Measurements from ENCODE around the gene ARID4A. TPM values are rescaled to one million over a fixed set of nuclear protein-coding genes. Genes with fewer than 3 reads are reported as not detected.

Gene ARID4A
- total and polyA plus RNA-seq, 2 of the 13 experiments (the other 11 are each of a cell fraction or from before 2014, with no cell fraction given) = 7.2 to 9.7 TPM

DNA sequence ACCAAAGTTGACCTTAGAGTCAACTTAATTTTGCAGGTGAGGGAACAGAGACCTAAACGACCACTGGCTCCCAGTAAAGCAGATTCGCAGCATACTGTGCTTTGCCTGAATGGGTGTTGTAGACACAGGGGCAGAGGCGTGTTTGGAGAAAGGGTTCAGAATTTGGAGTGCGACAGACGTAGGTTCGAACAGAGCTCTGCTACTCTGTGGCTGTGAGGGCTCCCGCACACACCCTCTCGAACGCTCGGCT is 97.1 kb downstream of the ARID4A start (continued):
- TF ChIP-seq ZNF550 (CRISPR knock-in tag; IDR thresholded peaks at IDR 0.05; ENCODE audit: borderline replicate concordance) (no peak), HNF4G (IDR thresholded peaks at IDR 0.05; ENCODE audit: borderline replicate concordance, low read depth, low read length) (no peak), HNF4G (CRISPR knock-in tag; IDR thresholded peaks at IDR 0.05; ENCODE audit: borderline replicate concordance, low read depth) (0 out of 2 replicates have a peak, but pooled peaks have one; percentile 38), SOX6 (IDR thresholded peaks at IDR 0.05) (no peak), SOX6 (CRISPR knock-in tag; IDR thresholded peaks at IDR 0.05) (peak; percentile 49; the same call in 1 of the 2 replicates), ESRRA (CRISPR knock-in tag; IDR thresholded peaks at IDR 0.05; ENCODE audit: low read depth) (no peak), ZNF547 (CRISPR knock-in tag; IDR thresholded peaks at IDR 0.05) (no peak), REPIN1 (CRISPR knock-in tag; IDR thresholded peaks at IDR 0.05; ENCODE audit: borderline replicate concordance, low read depth) (peak; percentile 33; the same call in 1 of the 2 replicates), ZNF296 (CRISPR knock-in tag; conservative IDR thresholded peaks at IDR 0.05) (no peak), ZNF331 (CRISPR knock-in tag; IDR thresholded peaks at IDR 0.05) (no peak), CBX1 (IDR thresholded peaks at IDR 0.05; ENCODE audit: low read depth) (no peak), ZNF724P (CRISPR knock-in tag; IDR thresholded peaks at IDR 0.05; ENCODE audit: borderline replicate concordance) (no peak), FOSL2 (CRISPR knock-in tag; IDR thresholded peaks at IDR 0.05) (peak; percentile 34; the same call in 1 of the 2 replicates), PHF8 (CRISPR knock-in tag; IDR thresholded peaks at IDR 0.05) (no peak), MXD4 (CRISPR knock-in tag; IDR thresholded peaks at IDR 0.05) (peak; percentile 48)
- TF ChIP-seq, protein P1, sequence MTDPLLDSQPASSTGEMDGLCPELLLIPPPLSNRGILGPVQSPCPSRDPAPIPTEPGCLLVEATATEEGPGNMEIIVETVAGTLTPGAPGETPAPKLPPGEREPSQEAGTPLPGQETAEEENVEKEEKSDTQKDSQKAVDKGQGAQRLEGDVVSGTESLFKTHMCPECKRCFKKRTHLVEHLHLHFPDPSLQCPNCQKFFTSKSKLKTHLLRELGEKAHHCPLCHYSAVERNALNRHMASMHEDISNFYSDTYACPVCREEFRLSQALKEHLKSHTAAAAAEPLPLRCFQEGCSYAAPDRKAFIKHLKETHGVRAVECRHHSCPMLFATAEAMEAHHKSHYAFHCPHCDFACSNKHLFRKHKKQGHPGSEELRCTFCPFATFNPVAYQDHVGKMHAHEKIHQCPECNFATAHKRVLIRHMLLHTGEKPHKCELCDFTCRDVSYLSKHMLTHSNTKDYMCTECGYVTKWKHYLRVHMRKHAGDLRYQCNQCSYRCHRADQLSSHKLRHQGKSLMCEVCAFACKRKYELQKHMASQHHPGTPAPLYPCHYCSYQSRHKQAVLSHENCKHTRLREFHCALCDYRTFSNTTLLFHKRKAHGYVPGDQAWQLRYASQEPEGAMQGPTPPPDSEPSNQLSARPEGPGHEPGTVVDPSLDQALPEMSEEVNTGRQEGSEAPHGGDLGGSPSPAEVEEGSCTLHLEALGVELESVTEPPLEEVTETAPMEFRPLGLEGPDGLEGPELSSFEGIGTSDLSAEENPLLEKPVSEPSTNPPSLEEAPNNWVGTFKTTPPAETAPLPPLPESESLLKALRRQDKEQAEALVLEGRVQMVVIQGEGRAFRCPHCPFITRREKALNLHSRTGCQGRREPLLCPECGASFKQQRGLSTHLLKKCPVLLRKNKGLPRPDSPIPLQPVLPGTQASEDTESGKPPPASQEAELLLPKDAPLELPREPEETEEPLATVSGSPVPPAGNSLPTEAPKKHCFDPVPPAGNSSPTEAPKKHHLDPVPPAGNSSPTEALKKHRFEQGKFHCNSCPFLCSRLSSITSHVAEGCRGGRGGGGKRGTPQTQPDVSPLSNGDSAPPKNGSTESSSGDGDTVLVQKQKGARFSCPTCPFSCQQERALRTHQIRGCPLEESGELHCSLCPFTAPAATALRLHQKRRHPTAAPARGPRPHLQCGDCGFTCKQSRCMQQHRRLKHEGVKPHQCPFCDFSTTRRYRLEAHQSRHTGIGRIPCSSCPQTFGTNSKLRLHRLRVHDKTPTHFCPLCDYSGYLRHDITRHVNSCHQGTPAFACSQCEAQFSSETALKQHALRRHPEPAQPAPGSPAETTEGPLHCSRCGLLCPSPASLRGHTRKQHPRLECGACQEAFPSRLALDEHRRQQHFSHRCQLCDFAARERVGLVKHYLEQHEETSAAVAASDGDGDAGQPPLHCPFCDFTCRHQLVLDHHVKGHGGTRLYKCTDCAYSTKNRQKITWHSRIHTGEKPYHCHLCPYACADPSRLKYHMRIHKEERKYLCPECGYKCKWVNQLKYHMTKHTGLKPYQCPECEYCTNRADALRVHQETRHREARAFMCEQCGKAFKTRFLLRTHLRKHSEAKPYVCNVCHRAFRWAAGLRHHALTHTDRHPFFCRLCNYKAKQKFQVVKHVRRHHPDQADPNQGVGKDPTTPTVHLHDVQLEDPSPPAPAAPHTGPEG (CRISPR knock-in tag; IDR thresholded peaks at IDR 0.05) = no peak
- TF ChIP-seq, protein P2, sequence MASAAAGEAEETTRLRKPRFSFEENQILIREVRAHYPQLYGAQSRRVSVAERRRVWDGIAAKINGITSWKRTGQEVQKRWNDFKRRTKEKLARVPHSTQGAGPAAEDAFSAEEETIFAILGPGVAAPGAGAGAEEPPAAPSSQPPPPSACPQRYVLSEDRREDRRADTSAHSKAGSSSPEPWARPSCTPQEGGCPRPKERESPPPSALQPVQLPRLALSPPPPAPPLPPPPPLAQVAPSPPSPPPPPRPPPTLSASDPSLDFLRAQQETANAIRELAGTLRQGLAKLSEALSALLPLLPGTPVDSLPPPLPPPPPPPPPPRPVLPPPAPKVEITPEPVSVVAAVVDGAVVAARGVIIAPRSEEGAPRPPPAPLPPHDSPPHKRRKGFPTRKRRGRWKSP (CRISPR knock-in tag; IDR thresholded peaks at IDR 0.05) = no peak
- TF ChIP-seq, protein P3, sequence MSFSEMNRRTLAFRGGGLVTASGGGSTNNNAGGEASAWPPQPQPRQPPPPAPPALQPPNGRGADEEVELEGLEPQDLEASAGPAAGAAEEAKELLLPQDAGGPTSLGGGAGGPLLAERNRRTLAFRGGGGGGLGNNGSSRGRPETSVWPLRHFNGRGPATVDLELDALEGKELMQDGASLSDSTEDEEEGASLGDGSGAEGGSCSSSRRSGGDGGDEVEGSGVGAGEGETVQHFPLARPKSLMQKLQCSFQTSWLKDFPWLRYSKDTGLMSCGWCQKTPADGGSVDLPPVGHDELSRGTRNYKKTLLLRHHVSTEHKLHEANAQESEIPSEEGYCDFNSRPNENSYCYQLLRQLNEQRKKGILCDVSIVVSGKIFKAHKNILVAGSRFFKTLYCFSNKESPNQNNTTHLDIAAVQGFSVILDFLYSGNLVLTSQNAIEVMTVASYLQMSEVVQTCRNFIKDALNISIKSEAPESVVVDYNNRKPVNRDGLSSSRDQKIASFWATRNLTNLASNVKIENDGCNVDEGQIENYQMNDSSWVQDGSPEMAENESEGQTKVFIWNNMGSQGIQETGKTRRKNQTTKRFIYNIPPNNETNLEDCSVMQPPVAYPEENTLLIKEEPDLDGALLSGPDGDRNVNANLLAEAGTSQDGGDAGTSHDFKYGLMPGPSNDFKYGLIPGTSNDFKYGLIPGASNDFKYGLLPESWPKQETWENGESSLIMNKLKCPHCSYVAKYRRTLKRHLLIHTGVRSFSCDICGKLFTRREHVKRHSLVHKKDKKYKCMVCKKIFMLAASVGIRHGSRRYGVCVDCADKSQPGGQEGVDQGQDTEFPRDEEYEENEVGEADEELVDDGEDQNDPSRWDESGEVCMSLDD (CRISPR knock-in tag; IDR thresholded peaks at IDR 0.05; ENCODE audit: borderline replicate concordance) = no peak
- TF ChIP-seq, protein P4, sequence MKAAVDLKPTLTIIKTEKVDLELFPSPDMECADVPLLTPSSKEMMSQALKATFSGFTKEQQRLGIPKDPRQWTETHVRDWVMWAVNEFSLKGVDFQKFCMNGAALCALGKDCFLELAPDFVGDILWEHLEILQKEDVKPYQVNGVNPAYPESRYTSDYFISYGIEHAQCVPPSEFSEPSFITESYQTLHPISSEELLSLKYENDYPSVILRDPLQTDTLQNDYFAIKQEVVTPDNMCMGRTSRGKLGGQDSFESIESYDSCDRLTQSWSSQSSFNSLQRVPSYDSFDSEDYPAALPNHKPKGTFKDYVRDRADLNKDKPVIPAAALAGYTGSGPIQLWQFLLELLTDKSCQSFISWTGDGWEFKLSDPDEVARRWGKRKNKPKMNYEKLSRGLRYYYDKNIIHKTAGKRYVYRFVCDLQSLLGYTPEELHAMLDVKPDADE (CRISPR knock-in tag; IDR thresholded peaks at IDR 0.05) = no peak

Measured in HepG2 (cell line).